ENCODE results near the gene LSM6.

GRCh38 chr4:146210890-146211289, 35.4 kb downstream of the LSM6 start:
- no peak for TF ChIP-seq CTCF (IDR thresholded peaks at IDR 0.05)
- no peak for TF ChIP-seq POLR2A (IDR thresholded peaks at IDR 0.05)

Measured in heart left ventricle (tissue), 13 donors.